HepG2 (cell line): ENCODE results near the gene MPV17L2. TPM values are rescaled to one million over a fixed set of nuclear protein-coding genes. Genes with fewer than 3 reads are reported as not detected.

ENCODE experiments used
- AGO1 ChIP-seq: fragments of 200-400 bp; formaldehyde crosslinking; IDR thresholded peaks from 2 replicates; pipeline ENCODE4 v1.6.1; 2017; ENCODE audit warnings: mild to moderate bottlenecking, low read depth, low read length, moderate library complexity; ENCODE audit not compliant: poor library complexity, severe bottlenecking
- ATF1 ChIP-seq: IDR thresholded peaks from 2 replicates; pipeline ENCODE4 v1.6.1; 2016; ENCODE audit warnings: mild to moderate bottlenecking, control low read depth
- BATF2 ChIP-seq: sonication (generic); formaldehyde crosslinking; IDR thresholded peaks from 2 replicates; pipeline ENCODE4 v1.8.0; 2022; ENCODE audit warnings: mild to moderate bottlenecking, missing genetic modification reagents, moderate library complexity
- CBX5 ChIP-seq: sonication (generic); formaldehyde crosslinking; IDR thresholded peaks from 2 replicates; pipeline ENCODE4 v1.4.0; 2020; ENCODE audit warnings: missing genetic modification reagents, borderline replicate concordance
- CHD2 ChIP-seq: IDR thresholded peaks from 2 replicates; pipeline ENCODE4 v1.6.1; 2011; ENCODE audit warnings: low read depth, low read length, improper control_type of control experiment
- DPF2 ChIP-seq: sonication (generic); formaldehyde crosslinking; IDR thresholded peaks from 2 replicates; pipeline ENCODE4 v1.4.0; 2020; ENCODE audit warnings: mild to moderate bottlenecking, low read depth, missing genetic modification reagents, borderline replicate concordance
- GATA4 ChIP-seq: sonication (generic); IDR thresholded peaks from 2 replicates; pipeline ENCODE4 v1.6.1; 2016; ENCODE audit warnings: antibody characterized with exemption, low read depth, borderline replicate concordance
- JUN ChIP-seq: sonication (generic); formaldehyde crosslinking; IDR thresholded peaks from 2 replicates; pipeline ENCODE4 v1.4.0; 2020; ENCODE audit warnings: mild to moderate bottlenecking, missing genetic modification reagents
- KAT2B ChIP-seq: fragments of 150-350 bp; IDR thresholded peaks from 2 replicates; pipeline ENCODE4 v1.6.1; 2014; ENCODE audit warnings: low read depth, low read length, borderline replicate concordance
- KDM4B ChIP-seq: sonication (generic); formaldehyde crosslinking; IDR thresholded peaks from 2 replicates; pipeline ENCODE4 v1.4.0; 2020; ENCODE audit warnings: missing genetic modification reagents
- MBNL3 ChIP-seq: fragments of 250-450 bp; sonication (Bioruptor Pico); conservative IDR thresholded peaks from 2 replicates; pipeline ENCODE4 v1.8.0; 2022; ENCODE audit warnings: mild to moderate bottlenecking, inconsistent platforms
- MED8 ChIP-seq: sonication (generic); formaldehyde crosslinking; IDR thresholded peaks from 2 replicates; pipeline ENCODE4 v1.8.1; 2023; ENCODE audit warnings: mild to moderate bottlenecking, missing genetic modification reagents; ENCODE audit not compliant: insufficient replicate concordance
- NFKBIZ ChIP-seq: IDR thresholded peaks from 2 replicates; pipeline ENCODE4 v1.6.1; 2018; ENCODE audit warnings: missing genetic modification reagents, missing compliant biosample characterization
- NR2F2 ChIP-seq: IDR thresholded peaks from 2 replicates; pipeline ENCODE4 v1.6.1; 2012; ENCODE audit warnings: low read depth, inconsistent platforms, borderline replicate concordance
- NR2F6 ChIP-seq, 2 experiments: IDR thresholded peaks; 2 replicates each; pipeline ENCODE4 v1.6.1; 2016; ENCODE audit warnings: antibody characterized with exemption in 1 of 2, mild to moderate bottlenecking in 1 of 2
- PCBP1 ChIP-seq: fragments of 200-400 bp; formaldehyde crosslinking; IDR thresholded peaks from 2 replicates; pipeline ENCODE4 v1.6.1; 2017; ENCODE audit warnings: mild to moderate bottlenecking, low read depth, low read length, borderline replicate concordance
- PHF20 ChIP-seq: sonication (generic); formaldehyde crosslinking; IDR thresholded peaks from 2 replicates; pipeline ENCODE4 v1.5.0; 2020; ENCODE audit warnings: mild to moderate bottlenecking, missing genetic modification reagents
- RBFOX2 ChIP-seq: fragments of 200-400 bp; formaldehyde crosslinking; IDR thresholded peaks from 2 replicates; pipeline ENCODE4 v1.6.1; 2017; ENCODE audit warnings: low read depth, mild to moderate bottlenecking, low read length
- SRY ChIP-seq: sonication (generic); formaldehyde crosslinking; IDR thresholded peaks from 2 replicates; pipeline ENCODE4 v1.8.0; 2022; ENCODE audit warnings: mild to moderate bottlenecking, missing genetic modification reagents
- SYNCRIP ChIP-seq: fragments of 200-400 bp; formaldehyde crosslinking; IDR thresholded peaks from 2 replicates; pipeline ENCODE4 v1.6.1; 2018; ENCODE audit warnings: mild to moderate bottlenecking, low read depth, low read length; ENCODE audit not compliant: insufficient read depth
- ZHX1 ChIP-seq: sonication (generic); formaldehyde crosslinking; IDR thresholded peaks from 2 replicates; pipeline ENCODE4 v1.8.1; 2022; ENCODE audit warnings: low read depth, mild to moderate bottlenecking, missing genetic modification reagents
- ZNF225 ChIP-seq: sonication (generic); formaldehyde crosslinking; IDR thresholded peaks from 2 replicates; pipeline ENCODE4 v1.4.0; 2020; ENCODE audit warnings: mild to moderate bottlenecking, missing genetic modification reagents
- ZNF280B ChIP-seq: sonication (generic); formaldehyde crosslinking; IDR thresholded peaks from 2 replicates; pipeline ENCODE4 v1.5.0; 2020; ENCODE audit warnings: missing genetic modification reagents, mild to moderate bottlenecking, borderline replicate concordance
- ZNF382 ChIP-seq: sonication (generic); formaldehyde crosslinking; IDR thresholded peaks from 2 replicates; pipeline ENCODE4 v1.5.0; 2020; ENCODE audit warnings: missing genetic modification reagents, mild to moderate bottlenecking, borderline replicate concordance
- ZNF530 ChIP-seq: sonication (generic); formaldehyde crosslinking; IDR thresholded peaks from 2 replicates; pipeline ENCODE4 v1.5.0; 2020; ENCODE audit warnings: low read depth, mild to moderate bottlenecking, missing genetic modification reagents
- ZNF558 ChIP-seq: sonication (generic); formaldehyde crosslinking; IDR thresholded peaks from 2 replicates; pipeline ENCODE4 v1.9.0; 2022; ENCODE audit warnings: mild to moderate bottlenecking, missing genetic modification reagents, borderline replicate concordance
- ZNF740 ChIP-seq: sonication (generic); formaldehyde crosslinking; IDR thresholded peaks from 2 replicates; pipeline ENCODE4 v1.4.0; 2020; ENCODE audit warnings: missing genetic modification reagents
- polyA plus RNA-seq, 8 experiments: library from polyadenylated mRNA; depleted of rRNA in 3 of 8; stranded (reverse) in 7 of 8; unstranded in 1 of 8; fragments of >200 nt; fragmentation: Illumina TruSeq in 4 of 8; extraction: Trizol in 4 of 8; gene quantifications; 2 replicates each; pipeline versions ENCODE4 v1.2.1 to v1.2.3, GENCODE V29; 2011 to 2016; ENCODE audit warnings: low read depth in 4 of 8, missing spikeins in 1 of 8, mixed read lengths in 1 of 8; ENCODE audit not compliant: insufficient read depth in 1 of 8
- total RNA-seq, 5 experiments: library from RNA; depleted of rRNA; stranded (reverse); fragments of >200 nt; fragmentation: Illumina TruSeq; extraction: Trizol; gene quantifications; 2 replicates each; pipeline ENCODE4 v1.2.3, GENCODE V29; 2016; ENCODE audit warnings: low read depth in 1 of 5

The MPV17L2 gene
- total and polyA plus RNA-seq, 2 of the 13 experiments (the other 11 are each of a cell fraction or from before 2014, with no cell fraction given) = 13.6 to 16.7 TPM

GRCh38 chr19:18203863-18204393 lies 10.9 kb downstream of the MPV17L2 start, which contains the start of gene RAB3A (continued):
- TF ChIP-seq ZNF225 (CRISPR knock-in tag) (no peak), ZNF558 (CRISPR knock-in tag) (no peak), JUN (CRISPR knock-in tag) (no peak), SRY (CRISPR knock-in tag) (no peak), MBNL3 (CRISPR knock-in tag) (no peak), KDM4B (CRISPR knock-in tag) (no peak), CBX5 (CRISPR knock-in tag) (no peak), AGO1 (peak; percentile 52), RBFOX2 (peak; percentile 70), NR2F6 (IDR thresholded peaks at IDR 0.05) (no peak), NR2F6 (CRISPR knock-in tag; IDR thresholded peaks at IDR 0.05) (no peak), ZNF530 (CRISPR knock-in tag) (no peak), KAT2B (no peak), ZHX1 (no peak), ZNF280B (CRISPR knock-in tag) (no peak), SYNCRIP (no peak), NFKBIZ (CRISPR knock-in tag) (no peak), BATF2 (CRISPR knock-in tag) (no peak), PCBP1 (no peak), MED8 (no peak), PHF20 (CRISPR knock-in tag) (no peak; the same call in 1 of the 2 replicates), ATF1 (peak; percentile 70), ZNF382 (CRISPR knock-in tag) (no peak), DPF2 (no peak), ZNF740 (CRISPR knock-in tag) (no peak), GATA4 (no peak), CHD2 (no peak), NR2F2 (no peak)
